MM.1S (cell line): ENCODE results near the gene CCR1.

Source experiments
- EZH2phosphoT487 ChIP-seq: fragments of 300-600 bp; sonication (generic); IDR thresholded peaks from 2 replicates; pipeline ENCODE4 v1.6.1; 2018; ENCODE audit warnings: antibody characterized with exemption, low read length
- TF ChIP-seq, protein P1 (sequence below): fragments of 300-600 bp; sonication (generic); IDR thresholded peaks from 2 replicates; pipeline ENCODE4 v1.5.1; 2016; ENCODE audit warnings: antibody characterized with exemption, low read length, mixed read lengths

DNA sequence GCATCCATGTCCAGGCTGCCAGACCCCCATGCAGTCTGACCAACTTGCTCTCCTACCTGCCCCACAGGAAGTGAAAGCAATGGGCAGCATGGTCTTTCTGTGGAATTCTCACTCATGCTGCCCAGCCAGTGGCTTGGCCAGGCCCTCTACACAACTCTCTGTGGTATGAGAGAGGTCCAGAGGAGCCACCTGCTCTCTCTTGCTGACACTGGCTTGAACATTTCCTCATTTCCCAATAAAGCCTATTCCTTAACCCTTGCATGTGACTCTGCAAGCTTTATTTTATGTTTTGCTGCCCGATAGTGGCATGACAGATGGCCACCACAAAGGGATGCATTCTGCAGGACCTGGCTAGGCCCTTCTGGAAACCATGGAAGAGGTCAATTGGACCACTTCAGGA, 53.8 kb downstream of the CCR1 start:
- TF ChIP-seq, protein P1, sequence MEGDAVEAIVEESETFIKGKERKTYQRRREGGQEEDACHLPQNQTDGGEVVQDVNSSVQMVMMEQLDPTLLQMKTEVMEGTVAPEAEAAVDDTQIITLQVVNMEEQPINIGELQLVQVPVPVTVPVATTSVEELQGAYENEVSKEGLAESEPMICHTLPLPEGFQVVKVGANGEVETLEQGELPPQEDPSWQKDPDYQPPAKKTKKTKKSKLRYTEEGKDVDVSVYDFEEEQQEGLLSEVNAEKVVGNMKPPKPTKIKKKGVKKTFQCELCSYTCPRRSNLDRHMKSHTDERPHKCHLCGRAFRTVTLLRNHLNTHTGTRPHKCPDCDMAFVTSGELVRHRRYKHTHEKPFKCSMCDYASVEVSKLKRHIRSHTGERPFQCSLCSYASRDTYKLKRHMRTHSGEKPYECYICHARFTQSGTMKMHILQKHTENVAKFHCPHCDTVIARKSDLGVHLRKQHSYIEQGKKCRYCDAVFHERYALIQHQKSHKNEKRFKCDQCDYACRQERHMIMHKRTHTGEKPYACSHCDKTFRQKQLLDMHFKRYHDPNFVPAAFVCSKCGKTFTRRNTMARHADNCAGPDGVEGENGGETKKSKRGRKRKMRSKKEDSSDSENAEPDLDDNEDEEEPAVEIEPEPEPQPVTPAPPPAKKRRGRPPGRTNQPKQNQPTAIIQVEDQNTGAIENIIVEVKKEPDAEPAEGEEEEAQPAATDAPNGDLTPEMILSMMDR, result no peak
- no peak for TF ChIP-seq EZH2phosphoT487
